Hindlimb muscle (tissue), 1 donor: Measurements from ENCODE around the gene MCHR1. TPM values are rescaled to one million over a fixed set of nuclear protein-coding genes. Genes with fewer than 3 reads are reported as not detected.

ENCODE experiments used
- DNase-seq: peaks from one replicate; pipeline ENCODE4 v3.0.0-alpha.2; 2013
- polyA plus RNA-seq: library from polyadenylated mRNA; unstranded; fragments of 120-200 nt; gene quantifications from one replicate; pipeline ENCODE4 v1.2.1, GENCODE V29; 2013; ENCODE audit not compliant: insufficient read length

The MCHR1 gene
- polyA plus RNA-seq, 1 donor, result 0.21 TPM

- no peak for DNase-seq
Measured at GRCh38 chr22:40727070-40727963, 48.0 kb downstream of the MCHR1 start.

- no peak for DNase-seq
Measured at GRCh38 chr22:40727964-40728615, 48.8 kb downstream of the MCHR1 start.

GRCh38 chr22:40728731-40729189, 49.5 kb downstream of the MCHR1 start:
- no peak for DNase-seq

GRCh38 chr22:40729284-40729683, 50.0 kb downstream of the MCHR1 start:
- DNase-seq, result no peak

Other genes starting within 250 kb of the MCHR1 start
- 35.9 TPM for gene MRTFA, start 42.8 kb upstream of the MCHR1 start, polyA plus RNA-seq
- gene SLC25A17, start 139.9 kb downstream of the MCHR1 start, polyA plus RNA-seq, result 20.3 TPM
- gene ST13, start 177.2 kb downstream of the MCHR1 start, polyA plus RNA-seq, result 462 TPM
- 15.9 TPM for gene XPNPEP3, start 177.7 kb downstream of the MCHR1 start, polyA plus RNA-seq
- 0.40 TPM for gene DNAJB7, start 182.6 kb downstream of the MCHR1 start, polyA plus RNA-seq